HG03066 (cell line): ENCODE measurements around the gene KRIT1.
"Not testable (repeated sequence)": the region's sequence is repeated elsewhere in the genome, so short reads cannot be mapped to it uniquely, and the experiment has no call there.

Source experiments
- ATAC-seq: cut with Tn5 transposase; IDR thresholded peaks from one replicate; pipeline ENCODE4 v1.9.1; 2021; ENCODE audit warnings: low read depth; ENCODE audit not compliant: unreplicated experiment

The KRIT1 gene

GRCh38 chr7:92245487-92246359 is at the start of gene KRIT1, which contains the start of gene ANKIB1:
TSS of gene KRIT1 (minus strand) at chr7:92245914. CDS start at chr7:92242135, 3,779 bp downstream.
TSS of gene ANKIB1 (plus strand) at chr7:92245974. CDS start at chr7:92294979, 49,005 bp downstream.
- ATAC-seq, result peak; percentile 74

GRCh38 chr7:92295391-92295790 is 49.7 kb upstream of the KRIT1 start:
- no peak for ATAC-seq

GRCh38 chr7:92293896-92294590 is 48.3 kb upstream of the KRIT1 start:
- ATAC-seq, result no peak

- ATAC-seq, result no peak
Observed at GRCh38 chr7:92292981-92293380, 47.3 kb upstream of the KRIT1 start.

GRCh38 chr7:92289321-92289720 is 43.6 kb upstream of the KRIT1 start:
- no peak for ATAC-seq

- ATAC-seq, result no peak
Observed at GRCh38 chr7:92282930-92283329, 37.2 kb upstream of the KRIT1 start.

GRCh38 chr7:92282221-92282814 is 36.6 kb upstream of the KRIT1 start:
- no peak for ATAC-seq

- ATAC-seq, result no peak
Observed at GRCh38 chr7:92281031-92281430, 35.3 kb upstream of the KRIT1 start.

- no peak for ATAC-seq
Observed at GRCh38 chr7:92279396-92280031, 33.8 kb upstream of the KRIT1 start.

GRCh38 chr7:92276460-92276864 is 30.7 kb upstream of the KRIT1 start:
- ATAC-seq, result peak; percentile 81

- ATAC-seq, result no peak
Observed at GRCh38 chr7:92275327-92275726, 29.6 kb upstream of the KRIT1 start.

- no peak for ATAC-seq
Observed at GRCh38 chr7:92268921-92269320, 23.2 kb upstream of the KRIT1 start.

- no peak for ATAC-seq
Observed at GRCh38 chr7:92266415-92267241, 20.9 kb upstream of the KRIT1 start.

- ATAC-seq, result no peak
Observed at GRCh38 chr7:92260248-92260781, 14.6 kb upstream of the KRIT1 start.

GRCh38 chr7:92259610-92260247 is 14.0 kb upstream of the KRIT1 start:
- no peak for ATAC-seq

- ATAC-seq, result no peak
Observed at GRCh38 chr7:92259062-92259461, 13.3 kb upstream of the KRIT1 start.

GRCh38 chr7:92255308-92255707 is 9.6 kb upstream of the KRIT1 start:
- ATAC-seq, result no peak

GRCh38 chr7:92254800-92255199 is 9.1 kb upstream of the KRIT1 start:
- ATAC-seq, result not testable (repeated sequence)

GRCh38 chr7:92253251-92253650 is 7.5 kb upstream of the KRIT1 start:
- ATAC-seq, result no peak
